HepG2 (cell line): ENCODE results near the gene ANGPTL2. TPM values are rescaled to one million over a fixed set of nuclear protein-coding genes. Genes with fewer than 3 reads are reported as not detected.

Experiments used
- ATAC-seq: fragments of 200-7000 bp; cut with Tn5 transposase; 3 replicates; pipeline ENCODE4 v1.9.1; 2020; ENCODE audit warnings: mild to moderate bottlenecking, moderate library complexity
- BruUV-seq: library from RNA; stranded (reverse); fragments of 400-500 nt; replicated peaks from 2 replicates; lab custom pipeline; 2021; lab: Mats Ljungman, UMichigan
- CTCF ChIA-PET: fragments of 300-600 bp; formaldehyde crosslinking; extraction: SDS; loops from one replicate; lab custom pipeline; 2021; ENCODE audit warnings: low total read pairs, inconsistent platforms, low intra/inter-chr PET ratio; lab: Yijun Ruan, JAX
- POLR2A ChIA-PET: fragments of 350-600 bp; sonication (Branson Sonifier 250); formaldehyde crosslinking; loops from one replicate; lab custom pipeline; 2020; ENCODE audit warnings: antibody characterized with exemption, inconsistent platforms; lab: Yijun Ruan, JAX
- DNase-seq: peaks from one replicate; pipeline ENCODE4 v3.0.0-alpha.2; 2015; ENCODE audit warnings: low spot score
- FAIRE-seq: peaks from 3 replicates; lab custom pipeline; 2011; peaks lifted over from hg19 to GRCh38; lab: Jason Lieb, UNC
- H2AFZ ChIP-seq: one replicate; pipeline ENCODE4 v1.6.1; 2011; ENCODE audit warnings: low read length, inconsistent platforms
- H3K27ac ChIP-seq: fragments of 300-600 bp; 3 replicates; pipeline ENCODE4 v1.8.0; 2011; ENCODE audit warnings: mixed run types, mild to moderate bottlenecking, mixed read lengths, low read length, inconsistent platforms; ENCODE audit not compliant: insufficient read depth; ENCODE audit errors: extremely low read length
- H3K27me3 ChIP-seq, 2 experiments: fragments of 200-600 bp in 1 of 2; 2 replicates in 1 of 2; 3 replicates in 1 of 2; pipeline versions ENCODE4 v1.6.0 to v1.8.0; 2011; ENCODE audit warnings: low read length in 2 of 2, mild to moderate bottlenecking in 2 of 2, moderate library complexity in 2 of 2, inconsistent platforms in 1 of 2; ENCODE audit not compliant: insufficient read depth in 2 of 2, control insufficient read depth in 1 of 2
- H3K36me3 ChIP-seq, 2 experiments: fragments of 200-600 bp in 1 of 2; replicated peaks in 1 of 2; 2 replicates in 1 of 2; 3 replicates in 1 of 2; pipeline versions ENCODE4 v1.5.1 to v1.8.0; 2011; ENCODE audit warnings: low read length in 2 of 2, inconsistent platforms in 1 of 2; ENCODE audit not compliant: insufficient read depth in 2 of 2, control insufficient read depth in 1 of 2
- H3K4me1 ChIP-seq: 2 replicates; pipeline ENCODE4 v1.5.1; 2012; ENCODE audit warnings: low read length, inconsistent platforms; ENCODE audit not compliant: insufficient read depth
- H3K4me2 ChIP-seq: 2 replicates; pipeline ENCODE4 v1.6.0; 2011; ENCODE audit warnings: low read depth, low read length, inconsistent platforms
- H3K4me3 ChIP-seq, 3 experiments: fragments of 200-600 bp in 1 of 3; sonication (generic), shearing (Covaris generic) in 1 of 3; replicated peaks in 1 of 3; 2 replicates each; pipeline ENCODE4 v1.5.1; 2011 to 2016; ENCODE audit warnings: low read length in 3 of 3, inconsistent platforms in 2 of 3, low read depth in 2 of 3, mild to moderate bottlenecking in 2 of 3, control low read depth in 1 of 3, mixed read lengths in 1 of 3; ENCODE audit not compliant: insufficient read depth in 1 of 3
- H3K79me2 ChIP-seq: one replicate; pipeline ENCODE4 v1.6.1; 2011; ENCODE audit warnings: low read length, inconsistent platforms; ENCODE audit not compliant: insufficient read depth
- H3K9ac ChIP-seq: 2 replicates; pipeline ENCODE4 v1.6.0; 2011; ENCODE audit warnings: mild to moderate bottlenecking, low read depth, low read length, inconsistent platforms; ENCODE audit not compliant: insufficient read depth
- H3K9me3 ChIP-seq: 2 replicates; pipeline ENCODE4 v1.5.1; 2012; ENCODE audit warnings: mild to moderate bottlenecking, low read length
- H4K20me1 ChIP-seq: 2 replicates; pipeline ENCODE4 v1.6.0; 2011; ENCODE audit warnings: inconsistent platforms, mild to moderate bottlenecking, low read length, moderate library complexity; ENCODE audit not compliant: insufficient read depth
- CC2D1A ChIP-seq: sonication (generic); formaldehyde crosslinking; IDR thresholded peaks from 2 replicates; pipeline ENCODE4 v1.8.1; 2023; ENCODE audit warnings: mild to moderate bottlenecking, missing genetic modification reagents
- IKZF1 ChIP-seq: fragments of 450-650 bp; IDR thresholded peaks from 2 replicates; pipeline ENCODE4 v1.7.1; 2016
- PAXIP1 ChIP-seq: sonication (generic); formaldehyde crosslinking; conservative IDR thresholded peaks from 2 replicates; pipeline ENCODE4 v1.4.0; 2020; ENCODE audit warnings: mild to moderate bottlenecking, missing genetic modification reagents, moderate library complexity
- RERE ChIP-seq: IDR thresholded peaks from 2 replicates; pipeline ENCODE4 v1.6.1; 2016; ENCODE audit warnings: low read depth, missing genetic modification reagents, missing compliant biosample characterization
- RFXAP ChIP-seq: sonication (generic); formaldehyde crosslinking; IDR thresholded peaks from 2 replicates; pipeline ENCODE4 v1.4.0; 2020; ENCODE audit warnings: missing genetic modification reagents, borderline replicate concordance
- SRF ChIP-seq: IDR thresholded peaks from 2 replicates; pipeline ENCODE4 v1.6.1; 2011; ENCODE audit warnings: mild to moderate bottlenecking, low read depth, low read length, moderate library complexity
- SRSF9 ChIP-seq: fragments of 200-400 bp; formaldehyde crosslinking; IDR thresholded peaks from 2 replicates; pipeline ENCODE4 v1.6.1; 2018; ENCODE audit warnings: borderline replicate concordance, mild to moderate bottlenecking, low read depth, low read length; ENCODE audit not compliant: insufficient read depth, poor library complexity, severe bottlenecking
- ZFP1 ChIP-seq: IDR thresholded peaks from 2 replicates; pipeline ENCODE4 v1.6.1; 2016
- ZFP41 ChIP-seq: sonication (generic); formaldehyde crosslinking; IDR thresholded peaks from 2 replicates; pipeline ENCODE4 v1.4.0; 2020; ENCODE audit warnings: mild to moderate bottlenecking, missing genetic modification reagents, borderline replicate concordance
- ZFX ChIP-seq: sonication (generic); formaldehyde crosslinking; IDR thresholded peaks from 2 replicates; pipeline ENCODE4 v1.4.0; 2020; ENCODE audit warnings: mild to moderate bottlenecking, low read depth, missing genetic modification reagents, moderate library complexity
- ZNF33B ChIP-seq: sonication (generic); formaldehyde crosslinking; IDR thresholded peaks from 2 replicates; pipeline ENCODE4 v1.5.1; 2020; ENCODE audit warnings: mild to moderate bottlenecking, missing genetic modification reagents
- ZNF564 ChIP-seq: sonication (generic); formaldehyde crosslinking; IDR thresholded peaks from 2 replicates; pipeline ENCODE4 v1.8.1; 2023; ENCODE audit warnings: mild to moderate bottlenecking, missing genetic modification reagents
- WGBS: methylation state at CpG from one replicate; pipeline ENCODE4 v1.1.6; 2017; ENCODE audit warnings: low lambda C conversion rate; 5-methylcytosine and 5-hydroxymethylcytosine counted together
- in situ Hi-C: cut with HindIII; loops from 2 replicates; pipeline ENCODE4 v1.10.0; 2017; ENCODE audit warnings: low pct_unique_long_range_greater_than_20kb; ENCODE audit not compliant: extremely low pct_ligation_motif_present
- intact Hi-C: fragments of 100-400 bp; cut with micrococcal nuclease; formaldehyde crosslinking; loops from one replicate; pipeline ENCODE4 v1.10.0; 2022; ENCODE audit not compliant: unreplicated experiment
- polyA plus RNA-seq, 8 experiments: library from polyadenylated mRNA; depleted of rRNA in 3 of 8; stranded (reverse) in 7 of 8; unstranded in 1 of 8; fragments of >200 nt; fragmentation: Illumina TruSeq in 4 of 8; extraction: Trizol in 4 of 8; gene quantifications; 2 replicates each; pipeline versions ENCODE4 v1.2.1 to v1.2.3, GENCODE V29; 2011 to 2016; ENCODE audit warnings: low read depth in 4 of 8, missing spikeins in 1 of 8, mixed read lengths in 1 of 8; ENCODE audit not compliant: insufficient read depth in 1 of 8
- total RNA-seq, 5 experiments: library from RNA; depleted of rRNA; stranded (reverse); fragments of >200 nt; fragmentation: Illumina TruSeq; extraction: Trizol; gene quantifications; 2 replicates each; pipeline ENCODE4 v1.2.3, GENCODE V29; 2016; ENCODE audit warnings: low read depth in 1 of 5
- TF ChIP-seq, protein P1 (sequence below): sonication (generic); formaldehyde crosslinking; IDR thresholded peaks from 2 replicates; pipeline ENCODE4 v1.4.0; 2020; ENCODE audit warnings: missing genetic modification reagents; ENCODE audit errors: not compliant biosample characterization

Gene ANGPTL2
- total and polyA plus RNA-seq, 2 of the 13 experiments (the other 11 are each of a cell fraction or from before 2014, with no cell fraction given) = 0.91 to 21.0 TPM

DNA sequence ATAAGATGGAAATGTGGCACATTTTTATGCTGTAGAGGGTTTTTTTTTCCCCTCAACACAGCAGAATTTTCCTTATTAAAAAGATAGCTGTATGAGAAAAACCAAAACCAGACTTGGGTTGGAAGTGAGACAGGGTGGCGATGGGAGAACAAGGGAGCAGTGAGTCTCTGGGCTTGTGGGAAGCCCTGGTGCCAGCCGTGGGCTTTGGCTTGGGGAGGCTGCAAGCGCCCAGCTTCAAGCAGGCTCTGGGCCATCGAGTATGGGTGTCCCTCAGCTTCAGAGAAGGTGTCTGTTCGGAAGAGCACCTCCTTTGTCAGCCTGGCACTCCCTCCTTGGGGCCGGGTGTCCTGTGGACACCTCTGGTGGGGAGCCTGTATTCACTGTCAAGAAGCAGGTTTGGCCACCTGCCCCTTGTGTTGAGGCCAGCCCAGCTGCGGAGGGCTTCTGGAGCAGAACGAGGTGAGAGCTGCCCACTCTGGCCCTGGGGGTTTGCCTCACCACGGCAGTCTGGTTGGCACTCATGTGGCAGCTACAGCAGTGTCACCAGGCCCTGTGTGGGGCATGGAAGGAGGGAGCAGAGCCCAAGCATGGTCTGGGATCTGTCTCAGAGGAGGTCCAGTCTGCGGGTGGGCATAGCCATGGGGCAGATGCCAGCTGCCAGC is 37.6 kb upstream of the ANGPTL2 start (continued):
- TF ChIP-seq RERE (CRISPR knock-in tag) (no peak), CC2D1A (CRISPR knock-in tag) (no peak), ZNF564 (CRISPR knock-in tag) (no peak), ZNF33B (CRISPR knock-in tag) (no peak), SRSF9 (no peak)

- Histone ChIP-seq H4K20me1 (no peaks in the 10 kb centered on the region), H3K9me3 (no peaks in the 10 kb centered on the region), H3K27ac (no peak overlapping the region), H3K9ac (no peak overlapping the region), H3K4me2 (no peak overlapping the region), H3K79me2 (no peaks in the 10 kb centered on the region), H3K4me1 (peaks cover 34% of the 10 kb centered on the region), H3K36me3 (no peaks in the 10 kb centered on the region), H3K4me3 (no peak overlapping the region), H2AFZ (no peak overlapping the region), H3K27me3 (no peaks in the 10 kb centered on the region)
- FAIRE-seq (peak; percentile 83), ATAC-seq (peak; percentile 95), DNase-seq (peak; percentile 76)
- CTCF ChIA-PET = no interaction called here
- intact Hi-C loops (loop anchor here (1.0 kb wide), 2 partner anchors 36 to 193 kb away; no protein-coding TSS in a partner anchor), in situ Hi-C loops (no loop called here)
- no TSS peak for BruUV-seq
- 19% methylated on average over 5 of the region's 5 CpGs for WGBS
- POLR2A ChIA-PET = no interaction called here
- TF ChIP-seq ZFP1 (CRISPR knock-in tag) = peak; percentile 88; the same call in 1 of the 2 replicates
- TF ChIP-seq IKZF1 = no peak
- TF ChIP-seq, protein P1, sequence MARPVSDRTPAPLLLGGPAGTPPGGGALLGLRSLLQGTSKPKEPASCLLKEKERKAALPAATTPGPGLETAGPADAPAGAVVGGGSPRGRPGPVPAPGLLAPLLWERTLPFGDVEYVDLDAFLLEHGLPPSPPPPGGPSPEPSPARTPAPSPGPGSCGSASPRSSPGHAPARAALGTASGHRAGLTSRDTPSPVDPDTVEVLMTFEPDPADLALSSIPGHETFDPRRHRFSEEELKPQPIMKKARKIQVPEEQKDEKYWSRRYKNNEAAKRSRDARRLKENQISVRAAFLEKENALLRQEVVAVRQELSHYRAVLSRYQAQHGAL (CRISPR knock-in tag) = peak; percentile 96
- TF ChIP-seq RFXAP (CRISPR knock-in tag) = peak; percentile 87
- TF ChIP-seq SRF = no peak
- peak; percentile 78 for TF ChIP-seq ZFX (CRISPR knock-in tag)
- peak; percentile 92; the same call in 1 of the 2 replicates for TF ChIP-seq ZFP41
- peak; percentile 81 for TF ChIP-seq PAXIP1
Measured at GRCh38 chr9:127159325-127159801, 36.9 kb upstream of the ANGPTL2 start.
